Measurements from ENCODE around the gene MAGI1.

MAGI1 gene

DNA sequence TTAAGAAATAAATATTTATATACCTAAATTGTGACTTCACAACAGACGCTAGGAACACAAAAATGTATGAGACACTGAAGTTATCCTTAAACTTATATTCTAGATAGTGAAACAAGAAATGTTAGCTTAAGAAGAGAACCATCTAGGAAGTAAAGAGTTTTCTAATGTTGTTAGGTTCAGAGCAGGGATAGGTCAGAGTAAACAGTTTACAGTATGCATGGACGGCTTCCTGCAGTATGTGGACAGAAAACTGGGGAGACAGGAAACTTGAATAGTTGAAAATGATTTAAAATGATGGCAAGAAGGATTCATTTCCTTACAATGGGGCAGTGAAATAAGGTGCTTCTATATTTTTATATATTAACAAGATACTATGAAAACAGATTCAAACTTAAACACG is 449.8 kb downstream of the MAGI1 start:
- Histone ChIP-seq H3K27ac (ENCODE audit: low read depth, low read length) (no peak overlapping the region), H3F3A (ENCODE audit: insufficient read depth) (no peaks in the 10 kb centered on the region), H3K9me3 (ENCODE audit: insufficient read depth, low read length) (no peaks in the 10 kb centered on the region), H3K9ac (ENCODE audit: low read length) (no peak overlapping the region), H2AFZ (ENCODE audit: low read depth, low read length, severe bottlenecking) (no peak overlapping the region), H3K4me3 (ENCODE audit: insufficient read depth, low read length, poor library complexity, severe bottlenecking) (no peak overlapping the region), H3K27me3 (ENCODE audit: low read length) (no peaks in the 10 kb centered on the region), H3K79me2 (ENCODE audit: insufficient read depth, low read length) (no peaks in the 10 kb centered on the region), H3K4me2 (ENCODE audit: low read depth, low read length, poor library complexity, severe bottlenecking) (no peak overlapping the region), H3K9me2 (replicated peaks; ENCODE audit: insufficient read depth, low read length) (no peaks in the 10 kb centered on the region), H3K36me3 (ENCODE audit: low read length) (no peaks in the 10 kb centered on the region), H4K20me1 (ENCODE audit: low read depth, low read length) (no peaks in the 10 kb centered on the region)
- TF ChIP-seq EZH2phosphoT487 (conservative IDR thresholded peaks at IDR 0.05; ENCODE audit: low read length), result no peak
- TF ChIP-seq, protein P1, sequence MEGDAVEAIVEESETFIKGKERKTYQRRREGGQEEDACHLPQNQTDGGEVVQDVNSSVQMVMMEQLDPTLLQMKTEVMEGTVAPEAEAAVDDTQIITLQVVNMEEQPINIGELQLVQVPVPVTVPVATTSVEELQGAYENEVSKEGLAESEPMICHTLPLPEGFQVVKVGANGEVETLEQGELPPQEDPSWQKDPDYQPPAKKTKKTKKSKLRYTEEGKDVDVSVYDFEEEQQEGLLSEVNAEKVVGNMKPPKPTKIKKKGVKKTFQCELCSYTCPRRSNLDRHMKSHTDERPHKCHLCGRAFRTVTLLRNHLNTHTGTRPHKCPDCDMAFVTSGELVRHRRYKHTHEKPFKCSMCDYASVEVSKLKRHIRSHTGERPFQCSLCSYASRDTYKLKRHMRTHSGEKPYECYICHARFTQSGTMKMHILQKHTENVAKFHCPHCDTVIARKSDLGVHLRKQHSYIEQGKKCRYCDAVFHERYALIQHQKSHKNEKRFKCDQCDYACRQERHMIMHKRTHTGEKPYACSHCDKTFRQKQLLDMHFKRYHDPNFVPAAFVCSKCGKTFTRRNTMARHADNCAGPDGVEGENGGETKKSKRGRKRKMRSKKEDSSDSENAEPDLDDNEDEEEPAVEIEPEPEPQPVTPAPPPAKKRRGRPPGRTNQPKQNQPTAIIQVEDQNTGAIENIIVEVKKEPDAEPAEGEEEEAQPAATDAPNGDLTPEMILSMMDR (IDR thresholded peaks at IDR 0.05; ENCODE audit: insufficient read depth, low read length, poor library complexity, severe bottlenecking), result no peak

GRCh38 chr3:65587650-65588439 is 450.9 kb downstream of the MAGI1 start:
- Histone ChIP-seq H3K27ac (ENCODE audit: low read depth, low read length) (no peak overlapping the region), H3K9me3 (ENCODE audit: insufficient read depth, low read length) (no peaks in the 10 kb centered on the region), H3F3A (ENCODE audit: insufficient read depth) (no peaks in the 10 kb centered on the region), H3K4me3 (ENCODE audit: insufficient read depth, low read length, poor library complexity, severe bottlenecking) (no peak overlapping the region), H3K27me3 (ENCODE audit: low read length) (no peaks in the 10 kb centered on the region), H3K9ac (ENCODE audit: low read length) (no peak overlapping the region), H3K9me2 (replicated peaks; ENCODE audit: insufficient read depth, low read length) (no peaks in the 10 kb centered on the region), H3K36me3 (ENCODE audit: low read length) (no peaks in the 10 kb centered on the region), H4K20me1 (ENCODE audit: low read depth, low read length) (no peaks in the 10 kb centered on the region), H2AFZ (ENCODE audit: low read depth, low read length, severe bottlenecking) (no peak overlapping the region), H3K79me2 (ENCODE audit: insufficient read depth, low read length) (no peaks in the 10 kb centered on the region), H3K4me2 (ENCODE audit: low read depth, low read length, poor library complexity, severe bottlenecking) (no peak overlapping the region)
- no peak for TF ChIP-seq EZH2phosphoT487 (conservative IDR thresholded peaks at IDR 0.05; ENCODE audit: low read length)
- TF ChIP-seq, protein P1 (IDR thresholded peaks at IDR 0.05; ENCODE audit: insufficient read depth, low read length, poor library complexity, severe bottlenecking), result no peak

DNA sequence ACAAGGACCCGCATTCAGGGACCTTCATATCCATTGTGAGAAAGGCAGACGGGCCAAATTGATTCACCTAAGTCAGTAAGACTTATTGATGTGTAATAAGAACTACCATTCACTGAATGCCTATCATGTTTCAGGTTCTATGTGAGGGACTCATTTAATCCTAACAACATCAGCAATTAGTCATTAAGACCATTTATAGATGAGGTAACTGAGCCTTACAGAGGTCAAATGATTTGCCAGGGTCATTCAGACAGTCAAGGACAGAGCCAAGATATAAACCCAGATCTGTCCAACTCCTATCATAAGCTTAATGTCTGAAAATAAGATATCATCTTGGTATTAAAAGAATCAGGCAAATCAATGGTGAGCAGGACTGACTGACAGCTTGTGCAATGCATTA is 453.8 kb downstream of the MAGI1 start:
- Histone ChIP-seq H3K79me2 (ENCODE audit: insufficient read depth, low read length) (no peaks in the 10 kb centered on the region), H3K4me2 (ENCODE audit: low read depth, low read length, poor library complexity, severe bottlenecking) (no peak overlapping the region), H4K20me1 (ENCODE audit: low read depth, low read length) (no peaks in the 10 kb centered on the region), H3K9me3 (ENCODE audit: insufficient read depth, low read length) (no peaks in the 10 kb centered on the region), H3K27ac (ENCODE audit: low read depth, low read length) (no peak overlapping the region), H2AFZ (ENCODE audit: low read depth, low read length, severe bottlenecking) (no peak overlapping the region), H3K4me3 (ENCODE audit: insufficient read depth, low read length, poor library complexity, severe bottlenecking) (no peak overlapping the region), H3K9ac (ENCODE audit: low read length) (no peak overlapping the region), H3K27me3 (ENCODE audit: low read length) (no peaks in the 10 kb centered on the region), H3K36me3 (ENCODE audit: low read length) (no peaks in the 10 kb centered on the region), H3K9me2 (replicated peaks; ENCODE audit: insufficient read depth, low read length) (no peaks in the 10 kb centered on the region), H3F3A (ENCODE audit: insufficient read depth) (no peaks in the 10 kb centered on the region)
- TF ChIP-seq, protein P1 (IDR thresholded peaks at IDR 0.05; ENCODE audit: insufficient read depth, low read length, poor library complexity, severe bottlenecking), result no peak
- TF ChIP-seq EZH2phosphoT487 (conservative IDR thresholded peaks at IDR 0.05; ENCODE audit: low read length), result no peak
